ENCODE measurements around the gene GRAMD4. TPM values are rescaled to one million over a fixed set of nuclear protein-coding genes. Genes with fewer than 3 reads are reported as not detected.

GRAMD4 gene
- total RNA-seq, 1 donor from 2014 or later = 77.6 TPM

DNA sequence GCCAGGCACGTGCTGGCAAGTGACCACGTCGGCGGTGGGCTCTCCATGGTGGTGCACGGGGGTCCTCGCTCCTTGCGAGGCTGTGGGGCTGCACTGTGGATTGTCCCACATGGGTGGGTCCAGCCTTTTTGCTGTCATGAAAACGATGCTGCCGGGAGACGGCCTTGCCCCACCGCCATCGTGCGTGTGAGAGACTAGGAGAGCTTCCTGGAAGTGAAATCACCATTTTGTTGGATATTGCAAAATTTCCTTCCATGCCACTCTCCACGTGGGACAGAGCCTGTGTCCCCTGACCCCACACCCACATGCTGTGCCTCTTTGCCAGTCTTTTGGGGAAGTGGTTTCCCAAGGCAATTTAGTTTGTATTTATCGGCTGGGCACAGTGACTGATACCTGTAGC is 18.2 kb upstream of the GRAMD4 start:
- Histone ChIP-seq H3K9me3 (replicated peaks) (no peaks in the 10 kb centered on the region), H3K4me3 (no peak overlapping the region), H3K36me3 (no peaks in the 10 kb centered on the region), H3K27ac (replicated peaks) (peak overlapping the region; percentile 60), H3K27me3 (ENCODE audit: low read depth) (no peaks in the 10 kb centered on the region), H3K4me1 (peaks cover 63% of the 10 kb centered on the region)
- intact Hi-C loops (cut with micrococcal nuclease) = no loop called here
- DNase-seq = peak; percentile 23
- TF ChIP-seq, protein P1, sequence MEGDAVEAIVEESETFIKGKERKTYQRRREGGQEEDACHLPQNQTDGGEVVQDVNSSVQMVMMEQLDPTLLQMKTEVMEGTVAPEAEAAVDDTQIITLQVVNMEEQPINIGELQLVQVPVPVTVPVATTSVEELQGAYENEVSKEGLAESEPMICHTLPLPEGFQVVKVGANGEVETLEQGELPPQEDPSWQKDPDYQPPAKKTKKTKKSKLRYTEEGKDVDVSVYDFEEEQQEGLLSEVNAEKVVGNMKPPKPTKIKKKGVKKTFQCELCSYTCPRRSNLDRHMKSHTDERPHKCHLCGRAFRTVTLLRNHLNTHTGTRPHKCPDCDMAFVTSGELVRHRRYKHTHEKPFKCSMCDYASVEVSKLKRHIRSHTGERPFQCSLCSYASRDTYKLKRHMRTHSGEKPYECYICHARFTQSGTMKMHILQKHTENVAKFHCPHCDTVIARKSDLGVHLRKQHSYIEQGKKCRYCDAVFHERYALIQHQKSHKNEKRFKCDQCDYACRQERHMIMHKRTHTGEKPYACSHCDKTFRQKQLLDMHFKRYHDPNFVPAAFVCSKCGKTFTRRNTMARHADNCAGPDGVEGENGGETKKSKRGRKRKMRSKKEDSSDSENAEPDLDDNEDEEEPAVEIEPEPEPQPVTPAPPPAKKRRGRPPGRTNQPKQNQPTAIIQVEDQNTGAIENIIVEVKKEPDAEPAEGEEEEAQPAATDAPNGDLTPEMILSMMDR (IDR thresholded peaks at IDR 0.05; ENCODE audit: borderline replicate concordance) = no peak

DNA sequence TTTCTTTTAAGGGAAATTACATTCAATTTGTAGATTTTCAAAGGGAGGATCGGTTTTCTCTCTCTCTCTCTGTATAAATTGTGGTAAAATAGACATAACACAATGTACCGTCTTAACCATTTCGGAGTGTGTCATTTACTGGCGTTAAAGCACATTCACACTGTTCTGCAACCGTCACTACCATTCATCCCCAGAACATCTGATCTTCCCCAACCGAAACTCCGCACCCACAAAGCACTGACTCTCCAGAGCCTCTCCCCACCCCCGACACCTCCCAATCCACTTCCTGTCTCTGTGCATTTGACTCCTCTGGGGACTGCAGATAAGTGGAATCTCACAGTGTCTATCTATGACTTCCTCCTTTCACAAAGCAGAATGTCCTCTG is 15.9 kb upstream of the GRAMD4 start:
- Histone ChIP-seq H3K36me3 (no peaks in the 10 kb centered on the region), H3K27me3 (ENCODE audit: low read depth) (no peaks in the 10 kb centered on the region), H3K27ac (replicated peaks) (peak overlapping the region; percentile 71), H3K9me3 (replicated peaks) (no peaks in the 10 kb centered on the region), H3K4me1 (peaks cover 65% of the 10 kb centered on the region), H3K4me3 (peak overlapping the region; percentile 4)
- no peak for DNase-seq
- TF ChIP-seq, protein P1 (IDR thresholded peaks at IDR 0.05; ENCODE audit: borderline replicate concordance) = no peak
- intact Hi-C loops (cut with micrococcal nuclease) = no loop called here

DNA sequence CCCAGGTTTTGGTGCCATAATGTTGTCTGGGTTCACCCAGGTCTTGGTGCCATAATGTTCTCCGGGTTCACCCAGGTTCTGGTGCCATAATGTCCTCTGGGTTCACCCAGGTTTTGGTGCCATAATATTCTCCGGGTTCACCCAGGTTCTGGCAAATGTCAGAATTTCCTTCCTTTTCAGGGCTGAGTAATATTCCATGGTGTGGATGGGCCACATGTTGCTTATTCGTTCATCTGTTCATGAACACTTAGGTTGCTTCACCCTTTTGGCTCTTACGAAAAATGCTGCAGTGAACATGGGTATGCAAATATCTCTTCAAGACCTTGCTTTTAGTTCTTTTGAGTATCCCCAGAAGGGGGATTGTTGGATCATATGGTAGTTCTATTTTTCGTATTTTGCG is 15.1 kb upstream of the GRAMD4 start:
- Histone ChIP-seq H3K36me3 (no peaks in the 10 kb centered on the region), H3K4me1 (peaks cover 67% of the 10 kb centered on the region), H3K9me3 (replicated peaks) (no peaks in the 10 kb centered on the region), H3K27me3 (ENCODE audit: low read depth) (no peaks in the 10 kb centered on the region), H3K4me3 (no peak overlapping the region), H3K27ac (replicated peaks) (no peak overlapping the region)
- TF ChIP-seq, protein P1 (IDR thresholded peaks at IDR 0.05; ENCODE audit: borderline replicate concordance) = no peak
- intact Hi-C loops (cut with micrococcal nuclease) = no loop called here
- DNase-seq = no peak

DNA sequence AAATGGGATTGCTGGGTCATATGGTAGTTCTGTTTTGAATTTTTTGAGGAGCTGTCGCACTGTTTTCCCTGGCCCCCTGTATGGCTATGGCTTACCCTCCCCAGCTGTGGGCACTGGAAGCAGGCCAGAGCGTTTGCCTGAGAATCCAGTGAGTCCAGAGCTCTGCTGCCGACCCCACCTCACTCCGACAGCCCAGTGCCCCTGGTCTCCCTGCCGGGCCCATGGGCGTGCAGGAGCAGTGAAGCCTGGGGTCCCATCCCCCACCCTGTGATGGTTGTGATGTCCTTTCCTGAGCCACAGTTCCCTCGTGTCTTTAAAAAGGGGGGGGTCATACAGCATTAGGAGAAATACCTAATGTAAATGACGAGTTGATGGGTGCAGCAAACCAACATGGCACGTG is 13.3 kb upstream of the GRAMD4 start:
- TF ChIP-seq, protein P1 (IDR thresholded peaks at IDR 0.05; ENCODE audit: borderline replicate concordance) = no peak
- no peak overlapping the region for H3K27ac ChIP-seq (replicated peaks)
- H3K4me1 ChIP-seq = peaks cover 62% of the 10 kb centered on the region
- intact Hi-C loops (cut with micrococcal nuclease) = no loop called here
- DNase-seq = no peak
- H3K9me3 ChIP-seq (replicated peaks) = no peaks in the 10 kb centered on the region
- no peaks in the 10 kb centered on the region for H3K27me3 ChIP-seq (ENCODE audit: low read depth)
- no peaks in the 10 kb centered on the region for H3K36me3 ChIP-seq
- no peak overlapping the region for H3K4me3 ChIP-seq

DNA sequence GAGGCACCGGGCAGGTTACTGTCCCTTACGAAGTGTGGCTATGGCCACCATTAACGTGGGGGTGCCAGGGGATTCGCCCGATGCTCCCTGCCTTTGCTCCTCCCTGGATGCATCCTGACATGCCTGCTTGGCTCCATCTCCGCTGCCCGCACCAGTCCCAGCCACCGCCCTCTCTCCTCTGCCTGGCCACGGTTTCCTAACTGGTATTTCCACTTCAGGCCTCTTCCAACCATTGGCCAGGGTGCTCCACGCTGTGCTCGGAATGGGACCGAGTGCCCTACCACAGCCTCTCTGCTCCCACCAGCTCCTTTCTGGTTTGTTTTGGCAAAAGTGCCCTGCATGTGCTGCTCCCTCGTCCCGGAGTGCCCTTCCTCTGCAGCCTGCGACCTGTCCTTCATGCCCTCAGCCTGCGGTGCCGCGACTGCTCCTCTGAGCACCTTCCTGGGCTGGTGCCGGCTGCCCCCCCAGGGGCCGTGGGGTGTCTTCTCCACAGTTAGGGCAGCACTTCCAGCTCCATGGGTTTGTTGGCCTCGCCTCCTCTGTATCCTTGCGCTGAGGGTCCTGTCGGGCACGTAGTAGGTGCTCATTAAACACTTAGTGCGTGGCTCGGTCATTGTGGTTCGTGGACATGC is 12.6 kb upstream of the GRAMD4 start:
- no peaks in the 10 kb centered on the region for H3K27me3 ChIP-seq (ENCODE audit: low read depth)
- H3K9me3 ChIP-seq (replicated peaks) = no peaks in the 10 kb centered on the region
- no peak overlapping the region for H3K27ac ChIP-seq (replicated peaks)
- no peaks in the 10 kb centered on the region for H3K36me3 ChIP-seq
- H3K4me1 ChIP-seq = peaks cover 68% of the 10 kb centered on the region
- intact Hi-C loops (cut with micrococcal nuclease) = no loop called here
- TF ChIP-seq, protein P1 (IDR thresholded peaks at IDR 0.05; ENCODE audit: borderline replicate concordance) = no peak
- DNase-seq = no peak
- H3K4me3 ChIP-seq = no peak overlapping the region
